ENCODE results near the gene NEBL.

DNA sequence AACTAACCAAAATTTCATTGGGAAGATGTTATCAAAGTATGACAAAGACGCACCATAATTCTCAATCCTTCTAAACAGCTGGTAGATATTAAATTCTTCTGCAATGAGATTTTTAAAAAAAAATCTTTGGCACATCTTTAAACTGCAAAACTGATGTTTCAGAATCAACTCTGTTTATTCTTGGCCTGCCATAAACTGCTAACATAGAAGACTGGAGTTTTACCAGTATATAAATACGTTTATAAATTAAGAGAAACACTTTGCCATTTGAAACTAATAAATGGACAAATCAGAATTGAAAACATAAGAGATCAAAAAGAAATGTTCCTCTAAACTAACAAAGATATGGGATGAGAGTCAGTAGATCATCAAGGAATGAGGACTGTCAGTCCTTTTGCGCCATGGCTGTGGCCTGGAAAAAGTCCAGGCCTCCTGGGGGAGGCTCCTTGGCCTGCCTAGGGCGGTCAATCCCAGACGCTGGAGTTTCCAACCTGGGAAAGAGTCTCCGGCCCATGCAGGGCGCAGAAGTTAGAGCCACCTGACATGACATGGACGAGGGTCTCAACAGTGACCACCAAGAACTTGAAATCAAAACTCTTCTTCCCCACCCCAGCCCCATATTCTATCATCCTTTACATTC lies 34.2 kb upstream of the NEBL start:
- TF ChIP-seq, protein P1, sequence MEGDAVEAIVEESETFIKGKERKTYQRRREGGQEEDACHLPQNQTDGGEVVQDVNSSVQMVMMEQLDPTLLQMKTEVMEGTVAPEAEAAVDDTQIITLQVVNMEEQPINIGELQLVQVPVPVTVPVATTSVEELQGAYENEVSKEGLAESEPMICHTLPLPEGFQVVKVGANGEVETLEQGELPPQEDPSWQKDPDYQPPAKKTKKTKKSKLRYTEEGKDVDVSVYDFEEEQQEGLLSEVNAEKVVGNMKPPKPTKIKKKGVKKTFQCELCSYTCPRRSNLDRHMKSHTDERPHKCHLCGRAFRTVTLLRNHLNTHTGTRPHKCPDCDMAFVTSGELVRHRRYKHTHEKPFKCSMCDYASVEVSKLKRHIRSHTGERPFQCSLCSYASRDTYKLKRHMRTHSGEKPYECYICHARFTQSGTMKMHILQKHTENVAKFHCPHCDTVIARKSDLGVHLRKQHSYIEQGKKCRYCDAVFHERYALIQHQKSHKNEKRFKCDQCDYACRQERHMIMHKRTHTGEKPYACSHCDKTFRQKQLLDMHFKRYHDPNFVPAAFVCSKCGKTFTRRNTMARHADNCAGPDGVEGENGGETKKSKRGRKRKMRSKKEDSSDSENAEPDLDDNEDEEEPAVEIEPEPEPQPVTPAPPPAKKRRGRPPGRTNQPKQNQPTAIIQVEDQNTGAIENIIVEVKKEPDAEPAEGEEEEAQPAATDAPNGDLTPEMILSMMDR (conservative IDR thresholded peaks at IDR 0.05): no peak
- no peak for TF ChIP-seq ZFX (IDR thresholded peaks at IDR 0.05)
